OCI-LY1 (cell line): ENCODE results near the gene LMTK3.

Experiments
- H2AFZ ChIP-seq: fragments of 200-600 bp; sonication (generic), shearing (Covaris generic); 2 replicates; pipeline ENCODE4 v1.6.0; 2014; ENCODE audit warnings: antibody characterized with exemption, mild to moderate bottlenecking, low read length
- H3F3A ChIP-seq: fragments of 200-600 bp; sonication (generic), shearing (Covaris generic); 2 replicates; pipeline ENCODE4 v1.6.0; 2014; ENCODE audit warnings: mild to moderate bottlenecking, antibody characterized with exemption, low read length, moderate library complexity; ENCODE audit not compliant: insufficient read depth
- H3K27ac ChIP-seq: fragments of 200-600 bp; sonication (generic); 2 replicates; pipeline ENCODE4 v1.5.1; 2014; ENCODE audit warnings: low read length, mixed run types, mild to moderate bottlenecking, low read depth; ENCODE audit not compliant: poor library complexity, severe bottlenecking
- H3K27me3 ChIP-seq: fragments of 200-600 bp; sonication (generic); 2 replicates; pipeline ENCODE4 v1.6.0; 2014; ENCODE audit warnings: antibody characterized with exemption, mild to moderate bottlenecking, low read length, moderate library complexity; ENCODE audit not compliant: insufficient read depth
- H3K36me3 ChIP-seq: fragments of 200-600 bp; sonication (generic); 2 replicates; pipeline ENCODE4 v1.6.1; 2014; ENCODE audit warnings: mild to moderate bottlenecking, antibody characterized with exemption, low read length, moderate library complexity, mixed read lengths; ENCODE audit not compliant: insufficient read depth
- H3K4me1 ChIP-seq: fragments of 200-600 bp; sonication (generic); 2 replicates; pipeline ENCODE4 v1.5.1; 2014; ENCODE audit warnings: mild to moderate bottlenecking, low read length, moderate library complexity; ENCODE audit not compliant: insufficient read depth, severe bottlenecking
- H3K4me2 ChIP-seq: fragments of 200-600 bp; sonication (generic), shearing (Covaris generic); 2 replicates; pipeline ENCODE4 v1.6.1; 2014; ENCODE audit warnings: low read length
- H3K4me3 ChIP-seq: fragments of 200-600 bp; sonication (generic); 2 replicates; pipeline ENCODE4 v1.5.1; 2014; ENCODE audit warnings: low read length, low read depth, mild to moderate bottlenecking, mixed read lengths; ENCODE audit not compliant: poor library complexity, severe bottlenecking
- H3K79me2 ChIP-seq: fragments of 200-600 bp; shearing (Covaris generic); 2 replicates; pipeline ENCODE4 v1.6.1; 2016; ENCODE audit warnings: mixed run types, low read length, mixed read lengths; ENCODE audit not compliant: insufficient read depth
- H3K9ac ChIP-seq: fragments of 200-600 bp; sonication (generic), shearing (Covaris generic); 2 replicates; pipeline ENCODE4 v1.6.1; 2014; ENCODE audit warnings: mild to moderate bottlenecking, low read length, mixed read lengths
- H3K9me2 ChIP-seq: fragments of 200-600 bp; sonication (generic), shearing (Covaris generic); 2 replicates; pipeline ENCODE4 v1.6.1; 2014; ENCODE audit warnings: low read depth, mild to moderate bottlenecking, low read length, mixed read lengths
- H3K9me3 ChIP-seq: fragments of 200-600 bp; shearing (Covaris generic); 2 replicates; pipeline ENCODE4 v1.6.1; 2014; ENCODE audit warnings: low read length, mixed read lengths
- H4K20me1 ChIP-seq: fragments of 200-600 bp; sonication (generic), shearing (Covaris generic); 2 replicates; pipeline ENCODE4 v1.6.0; 2016; ENCODE audit warnings: mild to moderate bottlenecking, low read length; ENCODE audit not compliant: insufficient read depth
- CTCF ChIP-seq: fragments of 200-600 bp; sonication (generic), shearing (Covaris generic); IDR thresholded peaks from 2 replicates; pipeline ENCODE4 v1.5.1; 2017; ENCODE audit warnings: mild to moderate bottlenecking, antibody characterized with exemption, low read length, moderate library complexity, mixed read lengths
- EZH2 ChIP-seq: fragments of 200-600 bp; sonication (generic), shearing (Covaris generic); IDR thresholded peaks from 2 replicates; pipeline ENCODE4 v1.8.0; 2017; ENCODE audit warnings: borderline replicate concordance, mixed run types, mild to moderate bottlenecking, antibody characterized with exemption, low read length, moderate library complexity, mixed read lengths

The LMTK3 gene

GRCh38 chr19:48512504-48513288 lies 1.1 kb upstream of the LMTK3 start:
- Histone ChIP-seq H3K9me2 (no peaks in the 10 kb centered on the region), H3K9me3 (no peaks in the 10 kb centered on the region), H3K27me3 (no peaks in the 10 kb centered on the region), H3K36me3 (no peaks in the 10 kb centered on the region), H2AFZ (peak overlapping the region; percentile 38; the same call in 1 of the 2 replicates), H4K20me1 (no peaks in the 10 kb centered on the region), H3K9ac (peak overlapping the region; percentile 72), H3K4me3 (peak overlapping the region; percentile 79), H3K4me1 (peaks cover 24% of the 10 kb centered on the region), H3K79me2 (no peaks in the 10 kb centered on the region), H3K27ac (no peak overlapping the region), H3K4me2 (peak overlapping the region; percentile 88), H3F3A (no peaks in the 10 kb centered on the region)
- TF ChIP-seq EZH2: no peak
- no peak for TF ChIP-seq CTCF

GRCh38 chr19:48511321-48511731 lies 309 bp downstream of the LMTK3 start:
- Histone ChIP-seq H3K27me3 (no peaks in the 10 kb centered on the region), H3K9ac (no peak overlapping the region), H3K9me2 (no peaks in the 10 kb centered on the region), H3K4me1 (peaks cover 24% of the 10 kb centered on the region), H4K20me1 (no peaks in the 10 kb centered on the region), H3K79me2 (no peaks in the 10 kb centered on the region), H3K36me3 (no peaks in the 10 kb centered on the region), H2AFZ (no peak overlapping the region), H3K9me3 (no peaks in the 10 kb centered on the region), H3K4me2 (0 out of 2 replicates have a peak overlapping the region, but pooled peaks have one; percentile 13), H3K4me3 (peak overlapping the region; percentile 22), H3K27ac (no peak overlapping the region), H3F3A (no peaks in the 10 kb centered on the region)
- TF ChIP-seq EZH2: no peak
- no peak for TF ChIP-seq CTCF

- no peak for TF ChIP-seq EZH2
- Histone ChIP-seq H3K79me2 (no peaks in the 10 kb centered on the region), H3K4me2 (peak overlapping the region; percentile 22; the same call in 1 of the 2 replicates), H3K9ac (no peak overlapping the region), H3K36me3 (no peaks in the 10 kb centered on the region), H3K9me3 (no peaks in the 10 kb centered on the region), H2AFZ (no peak overlapping the region), H4K20me1 (no peaks in the 10 kb centered on the region), H3K4me1 (peaks cover 24% of the 10 kb centered on the region), H3K27ac (no peak overlapping the region), H3K27me3 (no peaks in the 10 kb centered on the region), H3K4me3 (peak overlapping the region; percentile 10), H3K9me2 (no peaks in the 10 kb centered on the region), H3F3A (no peaks in the 10 kb centered on the region)
Measured at GRCh38 chr19:48510421-48511268, 990 bp downstream of the LMTK3 start.
